HEK293 (cell line): ENCODE results near the gene AKT1.
"Not testable (repeated sequence)": the region's sequence is repeated elsewhere in the genome, so short reads cannot be mapped to it uniquely, and the experiment has no call there.

Experiments
- CTCF ChIA-PET: fragments of 350-600 bp; formaldehyde crosslinking; extraction: SDS; loops from one replicate; lab custom pipeline; 2021; ENCODE audit warnings: antibody characterized with exemption; lab: Yijun Ruan, JAX
- POLR2A ChIA-PET: fragments of 300-600 bp; formaldehyde crosslinking; extraction: SDS; loops from one replicate; lab custom pipeline; 2020; ENCODE audit warnings: antibody characterized with exemption, inconsistent platforms; lab: Yijun Ruan, JAX
- H3K27ac ChIP-seq: fragments of 200-500 bp; sonication (Bioruptor generic); 2 replicates; pipeline ENCODE4 v1.5.1; 2014; ENCODE audit warnings: low read depth, low read length, control low read depth, inconsistent platforms; ENCODE audit errors: extremely low read depth
- H3K36me3 ChIP-seq, 2 experiments: fragments of 200-500 bp in 1 of 2; sonication (Bioruptor generic) in 1 of 2; 1 replicate in 1 of 2; 2 replicates in 1 of 2; pipeline ENCODE4 v1.5.1; 2014 to 2017; ENCODE audit warnings: inconsistent platforms in 2 of 2, low read length in 2 of 2; ENCODE audit not compliant: control insufficient read depth in 2 of 2, insufficient read depth in 1 of 2
- H3K4me1 ChIP-seq: fragments of 200-500 bp; sonication (Bioruptor generic); 2 replicates; pipeline ENCODE4 v1.5.1; 2014; ENCODE audit warnings: mild to moderate bottlenecking, low read length, inconsistent platforms; ENCODE audit not compliant: control insufficient read depth, insufficient read depth
- H3K4me3 ChIP-seq: 2 replicates; pipeline ENCODE4 v1.5.1; 2011; ENCODE audit warnings: low read depth, mild to moderate bottlenecking, control low read depth, low read length, moderate library complexity
- H3K9me3 ChIP-seq: fragments of 200-500 bp; sonication (Bioruptor generic); 2 replicates; pipeline ENCODE4 v1.5.1; 2014; ENCODE audit warnings: low read depth, low read length, inconsistent platforms; ENCODE audit not compliant: control insufficient read depth, insufficient read depth
- AEBP2 ChIP-seq: fragments of 450-650 bp; formaldehyde crosslinking; IDR thresholded peaks from 2 replicates; pipeline ENCODE4 v1.5.1; 2016; ENCODE audit warnings: missing biosample characterization, missing genetic modification characterization, borderline replicate concordance
- KLF10 ChIP-seq: fragments of 450-650 bp; IDR thresholded peaks from 2 replicates; pipeline ENCODE4 v1.5.1; 2018; ENCODE audit warnings: missing biosample characterization, mild to moderate bottlenecking, missing genetic modification characterization
- MEIS1 ChIP-seq: sonication (generic); formaldehyde crosslinking; IDR thresholded peaks from 2 replicates; pipeline ENCODE4 v1.8.1; 2022; ENCODE audit warnings: missing genetic modification reagents, mild to moderate bottlenecking, borderline replicate concordance
- PRDM10 ChIP-seq: fragments of 450-650 bp; formaldehyde crosslinking; IDR thresholded peaks from 2 replicates; pipeline ENCODE4 v1.5.1; 2016; ENCODE audit warnings: missing biosample characterization, missing genetic modification characterization
- SALL2 ChIP-seq: fragments of 450-650 bp; formaldehyde crosslinking; IDR thresholded peaks from 2 replicates; pipeline ENCODE4 v1.5.0; 2017; ENCODE audit warnings: missing biosample characterization, mild to moderate bottlenecking, missing genetic modification characterization, borderline replicate concordance
- SP3 ChIP-seq: fragments of 450-650 bp; formaldehyde crosslinking; IDR thresholded peaks from 2 replicates; pipeline ENCODE4 v1.5.1; 2016; ENCODE audit warnings: missing biosample characterization, missing genetic modification characterization
- ZBTB20 ChIP-seq: fragments of 450-650 bp; formaldehyde crosslinking; IDR thresholded peaks from 2 replicates; pipeline ENCODE4 v1.5.1; 2016; ENCODE audit warnings: missing biosample characterization, missing genetic modification characterization
- ZFHX2 ChIP-seq: fragments of 450-650 bp; formaldehyde crosslinking; conservative IDR thresholded peaks from 2 replicates; pipeline ENCODE4 v1.5.1; 2016; ENCODE audit warnings: missing biosample characterization, missing genetic modification characterization
- ZNF157 ChIP-seq: fragments of 450-650 bp; formaldehyde crosslinking; IDR thresholded peaks from 2 replicates; pipeline ENCODE4 v1.5.1; 2016; ENCODE audit warnings: missing biosample characterization, missing genetic modification characterization
- ZNF174 ChIP-seq: fragments of 450-650 bp; formaldehyde crosslinking; IDR thresholded peaks from 2 replicates; pipeline ENCODE4 v1.5.0; 2017; ENCODE audit warnings: missing biosample characterization, mild to moderate bottlenecking, missing genetic modification characterization
- ZNF2 ChIP-seq: fragments of 450-650 bp; formaldehyde crosslinking; IDR thresholded peaks from 2 replicates; pipeline ENCODE4 v1.5.1; 2016; ENCODE audit warnings: missing biosample characterization, missing genetic modification characterization
- ZNF350 ChIP-seq: fragments of 450-650 bp; formaldehyde crosslinking; IDR thresholded peaks from 2 replicates; pipeline ENCODE4 v1.5.0; 2017; ENCODE audit warnings: missing biosample characterization, mild to moderate bottlenecking, missing genetic modification characterization
- ZNF354C ChIP-seq: fragments of 450-650 bp; formaldehyde crosslinking; IDR thresholded peaks from 2 replicates; pipeline ENCODE4 v1.5.1; 2016; ENCODE audit warnings: missing biosample characterization, missing genetic modification characterization, low read depth, borderline replicate concordance
- ZNF837 ChIP-seq: fragments of 450-650 bp; formaldehyde crosslinking; IDR thresholded peaks from 2 replicates; pipeline ENCODE4 v1.5.1; 2016; ENCODE audit warnings: missing biosample characterization, missing genetic modification characterization
- TF ChIP-seq, protein P1 (sequence below): fragments of 450-650 bp; formaldehyde crosslinking; IDR thresholded peaks from 2 replicates; pipeline ENCODE4 v1.5.1; 2016; ENCODE audit warnings: missing biosample characterization, missing genetic modification characterization
- TF ChIP-seq, protein P2 (sequence below): fragments of 450-650 bp; formaldehyde crosslinking; IDR thresholded peaks from 2 replicates; pipeline ENCODE4 v1.5.1; 2017; ENCODE audit warnings: missing biosample characterization, missing genetic modification characterization
- TF ChIP-seq, protein P3 (sequence below): fragments of 450-650 bp; formaldehyde crosslinking; IDR thresholded peaks from 2 replicates; pipeline ENCODE4 v1.5.0; 2017; ENCODE audit warnings: missing biosample characterization, missing genetic modification characterization, borderline replicate concordance

Gene AKT1

DNA sequence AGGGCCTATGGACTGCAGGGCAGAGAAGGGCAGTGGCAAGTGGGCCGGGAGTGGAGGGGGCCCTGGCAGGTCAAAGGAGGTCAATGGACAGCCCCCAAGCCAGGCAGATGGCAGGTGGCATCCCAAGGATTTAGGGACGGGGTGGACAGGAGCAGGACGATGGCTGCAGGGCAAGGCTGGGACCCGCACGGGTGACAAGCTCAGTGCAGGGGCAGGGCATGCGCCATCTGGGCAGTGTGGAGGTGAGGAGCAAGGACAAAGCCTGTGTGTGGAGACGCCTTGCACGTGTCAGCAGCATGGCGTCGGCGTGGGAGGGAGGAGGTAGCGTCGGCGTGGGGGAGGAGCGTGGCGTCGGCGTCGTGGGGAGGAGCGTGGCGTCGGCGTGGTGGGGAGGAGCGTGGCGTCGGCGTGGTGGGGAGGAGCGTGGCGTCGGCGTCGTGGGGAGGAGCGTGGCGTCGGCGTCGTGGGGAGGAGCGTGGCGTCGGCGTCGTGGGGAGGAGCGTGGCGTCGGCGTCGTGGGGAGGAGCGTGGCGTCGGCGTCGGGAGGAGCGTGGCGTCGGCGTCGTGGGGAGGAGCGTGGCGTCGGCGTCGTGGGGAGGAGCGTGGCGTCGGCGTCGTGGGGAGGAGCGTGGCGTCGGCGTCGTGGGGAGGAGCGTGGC, 66.2 kb downstream of the AKT1 start:
- POLR2A ChIA-PET, CTCF ChIA-PET, H3K27ac ChIP-seq, H3K36me3 ChIP-seq, H3K4me1 ChIP-seq, H3K9me3 ChIP-seq, H3K4me3 ChIP-seq: not testable (repeated sequence)
- peak; percentile 46 for TF ChIP-seq ZFHX2

DNA sequence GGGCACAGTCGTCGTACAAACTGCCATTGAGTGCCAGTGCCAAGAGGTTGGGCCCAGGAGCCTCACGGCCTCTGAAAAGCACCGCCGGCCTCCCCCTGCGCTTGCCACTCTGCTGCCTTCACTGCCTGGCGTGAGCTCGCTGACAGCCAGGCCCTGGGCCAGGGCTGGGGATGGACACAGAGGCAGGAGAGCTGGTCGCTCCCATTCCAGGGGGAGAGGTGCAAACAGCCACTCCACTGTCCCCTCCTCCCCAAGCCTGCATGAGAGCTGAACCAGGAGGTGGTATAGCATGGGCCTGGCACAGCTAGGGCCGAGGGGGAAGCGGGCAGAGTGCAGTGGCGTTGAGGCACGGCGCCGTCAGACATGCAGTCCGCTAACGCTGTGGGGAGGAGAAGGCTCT, 66.9 kb downstream of the AKT1 start:
- Histone ChIP-seq H3K4me3 (no peak overlapping the region), H3K9me3 (no peaks in the 10 kb centered on the region), H3K36me3 (no peaks in the 10 kb centered on the region), H3K27ac (no peak overlapping the region), H3K4me1 (no peaks in the 10 kb centered on the region; the same call in 1 of the 2 replicates)
- no peak for TF ChIP-seq ZNF174 (tag by site-specific recombination)
- no peak for TF ChIP-seq ZNF354C
- no peak for TF ChIP-seq ZNF157
- TF ChIP-seq AEBP2 (tag by site-specific recombination): no peak
- no peak for TF ChIP-seq SALL2 (tag by site-specific recombination)
- TF ChIP-seq ZNF2 (tag by site-specific recombination): no peak
- no peak for TF ChIP-seq PRDM10
- TF ChIP-seq, protein P1, sequence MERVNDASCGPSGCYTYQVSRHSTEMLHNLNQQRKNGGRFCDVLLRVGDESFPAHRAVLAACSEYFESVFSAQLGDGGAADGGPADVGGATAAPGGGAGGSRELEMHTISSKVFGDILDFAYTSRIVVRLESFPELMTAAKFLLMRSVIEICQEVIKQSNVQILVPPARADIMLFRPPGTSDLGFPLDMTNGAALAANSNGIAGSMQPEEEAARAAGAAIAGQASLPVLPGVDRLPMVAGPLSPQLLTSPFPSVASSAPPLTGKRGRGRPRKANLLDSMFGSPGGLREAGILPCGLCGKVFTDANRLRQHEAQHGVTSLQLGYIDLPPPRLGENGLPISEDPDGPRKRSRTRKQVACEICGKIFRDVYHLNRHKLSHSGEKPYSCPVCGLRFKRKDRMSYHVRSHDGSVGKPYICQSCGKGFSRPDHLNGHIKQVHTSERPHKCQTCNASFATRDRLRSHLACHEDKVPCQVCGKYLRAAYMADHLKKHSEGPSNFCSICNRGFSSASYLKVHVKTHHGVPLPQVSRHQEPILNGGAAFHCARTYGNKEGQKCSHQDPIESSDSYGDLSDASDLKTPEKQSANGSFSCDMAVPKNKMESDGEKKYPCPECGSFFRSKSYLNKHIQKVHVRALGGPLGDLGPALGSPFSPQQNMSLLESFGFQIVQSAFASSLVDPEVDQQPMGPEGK (tag by site-specific recombination): no peak
- TF ChIP-seq, protein P2, sequence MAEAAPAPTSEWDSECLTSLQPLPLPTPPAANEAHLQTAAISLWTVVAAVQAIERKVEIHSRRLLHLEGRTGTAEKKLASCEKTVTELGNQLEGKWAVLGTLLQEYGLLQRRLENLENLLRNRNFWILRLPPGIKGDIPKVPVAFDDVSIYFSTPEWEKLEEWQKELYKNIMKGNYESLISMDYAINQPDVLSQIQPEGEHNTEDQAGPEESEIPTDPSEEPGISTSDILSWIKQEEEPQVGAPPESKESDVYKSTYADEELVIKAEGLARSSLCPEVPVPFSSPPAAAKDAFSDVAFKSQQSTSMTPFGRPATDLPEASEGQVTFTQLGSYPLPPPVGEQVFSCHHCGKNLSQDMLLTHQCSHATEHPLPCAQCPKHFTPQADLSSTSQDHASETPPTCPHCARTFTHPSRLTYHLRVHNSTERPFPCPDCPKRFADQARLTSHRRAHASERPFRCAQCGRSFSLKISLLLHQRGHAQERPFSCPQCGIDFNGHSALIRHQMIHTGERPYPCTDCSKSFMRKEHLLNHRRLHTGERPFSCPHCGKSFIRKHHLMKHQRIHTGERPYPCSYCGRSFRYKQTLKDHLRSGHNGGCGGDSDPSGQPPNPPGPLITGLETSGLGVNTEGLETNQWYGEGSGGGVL (tag by site-specific recombination): no peak
- TF ChIP-seq MEIS1 (CRISPR knock-in tag): no peak
- no peak for TF ChIP-seq ZNF350
- no peak for TF ChIP-seq KLF10 (tag by site-specific recombination)
- no peak for TF ChIP-seq SP3 (tag by site-specific recombination)
- TF ChIP-seq, protein P3, sequence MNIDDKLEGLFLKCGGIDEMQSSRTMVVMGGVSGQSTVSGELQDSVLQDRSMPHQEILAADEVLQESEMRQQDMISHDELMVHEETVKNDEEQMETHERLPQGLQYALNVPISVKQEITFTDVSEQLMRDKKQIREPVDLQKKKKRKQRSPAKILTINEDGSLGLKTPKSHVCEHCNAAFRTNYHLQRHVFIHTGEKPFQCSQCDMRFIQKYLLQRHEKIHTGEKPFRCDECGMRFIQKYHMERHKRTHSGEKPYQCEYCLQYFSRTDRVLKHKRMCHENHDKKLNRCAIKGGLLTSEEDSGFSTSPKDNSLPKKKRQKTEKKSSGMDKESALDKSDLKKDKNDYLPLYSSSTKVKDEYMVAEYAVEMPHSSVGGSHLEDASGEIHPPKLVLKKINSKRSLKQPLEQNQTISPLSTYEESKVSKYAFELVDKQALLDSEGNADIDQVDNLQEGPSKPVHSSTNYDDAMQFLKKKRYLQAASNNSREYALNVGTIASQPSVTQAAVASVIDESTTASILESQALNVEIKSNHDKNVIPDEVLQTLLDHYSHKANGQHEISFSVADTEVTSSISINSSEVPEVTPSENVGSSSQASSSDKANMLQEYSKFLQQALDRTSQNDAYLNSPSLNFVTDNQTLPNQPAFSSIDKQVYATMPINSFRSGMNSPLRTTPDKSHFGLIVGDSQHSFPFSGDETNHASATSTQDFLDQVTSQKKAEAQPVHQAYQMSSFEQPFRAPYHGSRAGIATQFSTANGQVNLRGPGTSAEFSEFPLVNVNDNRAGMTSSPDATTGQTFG (tag by site-specific recombination): no peak
- no peak for TF ChIP-seq ZNF837 (tag by site-specific recombination)
- no peak for TF ChIP-seq ZBTB20 (tag by site-specific recombination)
- CTCF ChIA-PET: no interaction called here
- POLR2A ChIA-PET: no interaction called here
